Thymus (tissue), 11 donors: Measurements from ENCODE around the gene PFKFB4. TPM values are rescaled to one million over a fixed set of nuclear protein-coding genes. Genes with fewer than 3 reads are reported as not detected.
"Not testable (repeated sequence)": the region's sequence is repeated elsewhere in the genome, so short reads cannot be mapped to it uniquely, and the experiment has no call there.

Source experiments
- DNase-seq, 9 donors: peaks; one replicate each; pipeline ENCODE4 v3.0.0-alpha.2; 2013; ENCODE audit warnings: low spot score in 9 of 9, low read depth in 6 of 9, missing footprints in 1 of 9
- H3K27ac ChIP-seq, 2 donors: one replicate each; pipeline ENCODE4 v1.5.1; 2013; ENCODE audit warnings: control low read depth in 1 of 2, low read depth in 1 of 2, low read length in 1 of 2, mild to moderate bottlenecking in 1 of 2, moderate library complexity in 1 of 2
- H3K27me3 ChIP-seq, 2 donors: one replicate each; pipeline ENCODE4 v1.5.1; 2013; ENCODE audit warnings: low read length in 1 of 2; ENCODE audit not compliant: control insufficient read depth in 2 of 2, insufficient read depth in 1 of 2
- H3K36me3 ChIP-seq, 2 donors: one replicate each; pipeline ENCODE4 v1.5.1; 2013; ENCODE audit warnings: low read length in 1 of 2, mild to moderate bottlenecking in 1 of 2, moderate library complexity in 1 of 2; ENCODE audit not compliant: control insufficient read depth in 2 of 2, insufficient read depth in 2 of 2
- H3K4me1 ChIP-seq, 2 donors: one replicate each; pipeline ENCODE4 v1.5.1; 2013; ENCODE audit warnings: low read length in 2 of 2; ENCODE audit not compliant: control insufficient read depth in 2 of 2, insufficient read depth in 2 of 2
- H3K4me3 ChIP-seq, 2 donors: one replicate each; pipeline ENCODE4 v1.5.1; 2013; ENCODE audit warnings: low read length in 2 of 2, control low read depth in 1 of 2, mild to moderate bottlenecking in 1 of 2
- H3K9me3 ChIP-seq, 2 donors: one replicate each; pipeline ENCODE4 v1.5.1; 2013; ENCODE audit warnings: low read length in 1 of 2, mild to moderate bottlenecking in 1 of 2; ENCODE audit not compliant: control insufficient read depth in 2 of 2, insufficient read depth in 1 of 2
- WGBS: extraction: QIAGEN DNeasy Blood & Tissue Kit; methylation state at CpG from one replicate; pipeline ENCODE4 v1.1.7; 2013; 5-methylcytosine and 5-hydroxymethylcytosine counted together
- polyA plus RNA-seq: library from polyadenylated mRNA; stranded (reverse); fragments of 200-250 nt; gene quantifications from one replicate; pipeline ENCODE4 v1.2.3, GENCODE V29; 2013
- total RNA-seq: library from RNA; stranded (reverse); fragments of 120-200 nt; gene quantifications from one replicate; pipeline ENCODE4 v1.2.4, GENCODE V29; 2013
- donor health status: healthy.

PFKFB4 gene
- total and polyA plus RNA-seq, 2 donors: 3.5 to 6.1 TPM

- 96% methylated on average over 6 of the region's 6 CpGs for WGBS
- no peak overlapping the region for H3K4me3 ChIP-seq
- peaks cover under 1 to 25% of the 10 kb centered on the region in 2 donors for H3K4me1 ChIP-seq
- peaks cover 30 to 57% of the 10 kb centered on the region in 2 donors for H3K27me3 ChIP-seq
- no peak for DNase-seq
- H3K36me3 ChIP-seq: no peaks in the 10 kb centered on the region
- peaks cover 0 to 8% of the 10 kb centered on the region in 2 donors for H3K9me3 ChIP-seq
- no peak overlapping the region for H3K27ac ChIP-seq
Measured at GRCh38 chr3:48502728-48503168, 53.9 kb downstream of the PFKFB4 start.

GRCh38 chr3:48502121-48502520, 54.5 kb downstream of the PFKFB4 start:
- no peak for DNase-seq
- no peak overlapping the region for H3K27ac ChIP-seq
- H3K27me3 ChIP-seq: peaks cover 30 to 57% of the 10 kb centered on the region in 2 donors
- WGBS: 88% methylated on average over 5 of the region's 5 CpGs
- H3K4me1 ChIP-seq: peaks cover 0 to 18% of the 10 kb centered on the region in 2 donors
- H3K9me3 ChIP-seq: peaks cover 0 to 11% of the 10 kb centered on the region in 2 donors
- H3K36me3 ChIP-seq: no peaks in the 10 kb centered on the region
- H3K4me3 ChIP-seq: no peak overlapping the region

- H3K4me3 ChIP-seq: no peak overlapping the region
- peaks cover 0 to 13% of the 10 kb centered on the region in 2 donors for H3K4me1 ChIP-seq
- no peak overlapping the region for H3K27ac ChIP-seq
Measured at GRCh38 chr3:48501196-48501595, 55.4 kb downstream of the PFKFB4 start.

GRCh38 chr3:48500656-48501055, 55.9 kb downstream of the PFKFB4 start:
- H3K9me3 ChIP-seq: peaks cover 0 to 11% of the 10 kb centered on the region in 2 donors
- no peak for DNase-seq
- peaks cover 28 to 47% of the 10 kb centered on the region in 2 donors for H3K27me3 ChIP-seq
- H3K36me3 ChIP-seq: no peaks in the 10 kb centered on the region
- peaks cover 0 to 13% of the 10 kb centered on the region in 2 donors for H3K4me1 ChIP-seq
- no peak overlapping the region for H3K4me3 ChIP-seq
- no peak overlapping the region for H3K27ac ChIP-seq
- 97% methylated on average over 5 of the region's 5 CpGs for WGBS

More at GRCh38 chr3:48501196-48501595, 55.4 kb downstream of the PFKFB4 start:
- WGBS: 92% methylated on average over 7 of the region's 7 CpGs
- DNase-seq: no peak
- Histone ChIP-seq H3K36me3 (no peaks in the 10 kb centered on the region), H3K27me3 (peaks cover 30 to 52% of the 10 kb centered on the region in 2 donors), H3K9me3 (peaks cover 0 to 11% of the 10 kb centered on the region in 2 donors)

GRCh38 chr3:48493203-48493501, 63.5 kb downstream of the PFKFB4 start:
- peaks cover 0 to 1% of the 10 kb centered on the region in 2 donors for H3K27me3 ChIP-seq
- DNase-seq: no peak
- H3K4me1 ChIP-seq: no peaks in the 10 kb centered on the region
- peak overlapping the region in 1 of 2 donors; percentile 18 for H3K27ac ChIP-seq
- H3K9me3 ChIP-seq: peaks cover 0 to 4% of the 10 kb centered on the region in 2 donors
- no peaks in the 10 kb centered on the region for H3K36me3 ChIP-seq
- 98% methylated on average over 3 of the region's 3 CpGs for WGBS
- no peak overlapping the region for H3K4me3 ChIP-seq

GRCh38 chr3:48492461-48493202, 64.0 kb downstream of the PFKFB4 start:
- no peak for DNase-seq

GRCh38 chr3:48486952-48487351, 69.7 kb downstream of the PFKFB4 start:
- H3K36me3 ChIP-seq: no peaks in the 10 kb centered on the region

More at GRCh38 chr3:48492461-48493202, 64.0 kb downstream of the PFKFB4 start:
- WGBS: 91% methylated on average over 7 of the region's 7 CpGs
- Histone ChIP-seq H3K4me1 (no peaks in the 10 kb centered on the region), H3K36me3 (no peaks in the 10 kb centered on the region), H3K27me3 (no peaks in the 10 kb centered on the region), H3K4me3 (no peak overlapping the region), H3K27ac (peak overlapping the region; percentile 3 to 18), H3K9me3 (peaks cover 0 to 2% of the 10 kb centered on the region in 2 donors)

GRCh38 chr3:48482822-48483221, 73.8 kb downstream of the PFKFB4 start:
- DNase-seq, H3K9me3 ChIP-seq: not testable (repeated sequence)
- 98% methylated on average over 6 of the region's 6 CpGs for WGBS

More at GRCh38 chr3:48486952-48487351, 69.7 kb downstream of the PFKFB4 start:
- Histone ChIP-seq H3K4me3 (no peak overlapping the region), H3K4me1 (no peaks in the 10 kb centered on the region), H3K27me3 (no peaks in the 10 kb centered on the region), H3K9me3 (no peaks in the 10 kb centered on the region), H3K27ac (no peak overlapping the region)
- DNase-seq: no peak
- 98% methylated on average over 5 of the region's 5 CpGs for WGBS

GRCh38 chr3:48480891-48481290, 75.7 kb downstream of the PFKFB4 start:
- H3K27ac ChIP-seq, H3K4me3 ChIP-seq, DNase-seq, H3K9me3 ChIP-seq, H3K36me3 ChIP-seq, H3K27me3 ChIP-seq: not testable (repeated sequence)
- peaks cover 8 to 32% of the 10 kb centered on the region in 2 donors for H3K4me1 ChIP-seq
- WGBS: over 99% methylated on average over 11 of the region's 11 CpGs

More at GRCh38 chr3:48482822-48483221, 73.8 kb downstream of the PFKFB4 start:
- not testable (repeated sequence) for H3K27ac ChIP-seq, H3K4me3 ChIP-seq, H3K36me3 ChIP-seq, H3K27me3 ChIP-seq
- peaks cover 8 to 22% of the 10 kb centered on the region in 2 donors for H3K4me1 ChIP-seq
